Mammary epithelial cell (primary cell): ENCODE results near the gene TMEM106C.

ENCODE experiments used
- EZH2 ChIP-seq: IDR thresholded peaks from 2 replicates; pipeline ENCODE4 v1.6.1; 2012; ENCODE audit warnings: low read length, inconsistent platforms, borderline replicate concordance
- TF ChIP-seq, protein P1 (sequence below), 2 donors: IDR thresholded peaks in 1 of 2; conservative IDR thresholded peaks in 1 of 2; 2 replicates each; pipeline ENCODE4 v1.5.1; 2011 to 2012; ENCODE audit warnings: inconsistent platforms in 2 of 2, low read length in 2 of 2, mild to moderate bottlenecking in 2 of 2, control low read depth in 1 of 2, low read depth in 1 of 2; ENCODE audit not compliant: insufficient read depth in 1 of 2; ENCODE audit errors: extremely low read depth in 1 of 2

- TF ChIP-seq, protein P1, sequence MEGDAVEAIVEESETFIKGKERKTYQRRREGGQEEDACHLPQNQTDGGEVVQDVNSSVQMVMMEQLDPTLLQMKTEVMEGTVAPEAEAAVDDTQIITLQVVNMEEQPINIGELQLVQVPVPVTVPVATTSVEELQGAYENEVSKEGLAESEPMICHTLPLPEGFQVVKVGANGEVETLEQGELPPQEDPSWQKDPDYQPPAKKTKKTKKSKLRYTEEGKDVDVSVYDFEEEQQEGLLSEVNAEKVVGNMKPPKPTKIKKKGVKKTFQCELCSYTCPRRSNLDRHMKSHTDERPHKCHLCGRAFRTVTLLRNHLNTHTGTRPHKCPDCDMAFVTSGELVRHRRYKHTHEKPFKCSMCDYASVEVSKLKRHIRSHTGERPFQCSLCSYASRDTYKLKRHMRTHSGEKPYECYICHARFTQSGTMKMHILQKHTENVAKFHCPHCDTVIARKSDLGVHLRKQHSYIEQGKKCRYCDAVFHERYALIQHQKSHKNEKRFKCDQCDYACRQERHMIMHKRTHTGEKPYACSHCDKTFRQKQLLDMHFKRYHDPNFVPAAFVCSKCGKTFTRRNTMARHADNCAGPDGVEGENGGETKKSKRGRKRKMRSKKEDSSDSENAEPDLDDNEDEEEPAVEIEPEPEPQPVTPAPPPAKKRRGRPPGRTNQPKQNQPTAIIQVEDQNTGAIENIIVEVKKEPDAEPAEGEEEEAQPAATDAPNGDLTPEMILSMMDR (conservative IDR thresholded peaks at IDR 0.05 in 1 of 2, IDR thresholded peaks at IDR 0.05 in 1 of 2; ENCODE audit: extremely low read depth in 1 of 2, insufficient read depth in 1 of 2, low read depth in 1 of 2, low read length in 2 of 2) = no peak
- no peak for TF ChIP-seq EZH2
Measured at GRCh38 chr12:47982770-47983169, 19.4 kb downstream of the TMEM106C start.
